Endodermal cell (in vitro differentiated cells): ENCODE data around the gene NFAM1. TPM values are rescaled to one million over a fixed set of nuclear protein-coding genes. Genes with fewer than 3 reads are reported as not detected.

Experiments
- DNase-seq: peaks from one replicate; pipeline ENCODE4 v3.0.0-alpha.2; 2017
- H3K27ac ChIP-seq: 2 replicates; pipeline ENCODE4 v1.5.1; 2013; ENCODE audit warnings: mild to moderate bottlenecking, low read depth, low read length, moderate library complexity
- H3K27me3 ChIP-seq: 2 replicates; pipeline ENCODE4 v1.6.1; 2013; ENCODE audit warnings: mild to moderate bottlenecking, low read length, moderate library complexity; ENCODE audit not compliant: insufficient read depth, control insufficient read depth, poor library complexity, severe bottlenecking
- H3K36me3 ChIP-seq: 2 replicates; pipeline ENCODE4 v1.7.0; 2013; ENCODE audit warnings: mild to moderate bottlenecking, low read length, moderate library complexity; ENCODE audit not compliant: control insufficient read depth, insufficient read depth
- H3K4me1 ChIP-seq: one replicate; pipeline ENCODE4 v1.7.0; 2013; ENCODE audit warnings: low read length; ENCODE audit not compliant: control insufficient read depth, insufficient read depth
- H3K4me3 ChIP-seq: 2 replicates; pipeline ENCODE4 v1.5.1; 2013; ENCODE audit warnings: mild to moderate bottlenecking, low read length, moderate library complexity
- H3K9ac ChIP-seq: 2 replicates; pipeline ENCODE4 v1.6.1; 2013; ENCODE audit warnings: mild to moderate bottlenecking, low read length, moderate library complexity; ENCODE audit not compliant: poor library complexity, severe bottlenecking; ENCODE audit errors: extremely low read depth
- H3K9me3 ChIP-seq: 2 replicates; pipeline ENCODE4 v1.6.1; 2013; ENCODE audit warnings: mild to moderate bottlenecking, low read length, moderate library complexity; ENCODE audit not compliant: control insufficient read depth
- H3K27ac Mint-ChIP-seq: 2 replicates; pipeline ENCODE4 v1.8.0; 2020; ENCODE audit warnings: mixed read lengths
- H3K27me3 Mint-ChIP-seq: 2 replicates; pipeline ENCODE4 v1.8.0; 2021; ENCODE audit warnings: mild to moderate bottlenecking, mixed read lengths; ENCODE audit not compliant: insufficient read depth
- H3K36me3 Mint-ChIP-seq: 2 replicates; pipeline ENCODE4 v1.8.0; 2020; ENCODE audit warnings: low read depth, mixed read lengths
- H3K4me1 Mint-ChIP-seq: 2 replicates; pipeline ENCODE4 v1.8.0; 2020; ENCODE audit warnings: mixed read lengths
- H3K4me3 Mint-ChIP-seq: 2 replicates; pipeline ENCODE4 v1.8.0; 2020; ENCODE audit warnings: mild to moderate bottlenecking, moderate library complexity, mixed read lengths
- H3K9me3 Mint-ChIP-seq: 2 replicates; pipeline ENCODE4 v1.8.0; 2020; ENCODE audit warnings: mild to moderate bottlenecking, mixed read lengths
- CTCF ChIP-seq: fragments of 200-600 bp; sonication (generic); conservative IDR thresholded peaks from 2 replicates; pipeline ENCODE4 v1.5.0; 2021; ENCODE audit warnings: antibody characterized with exemption, mild to moderate bottlenecking
- WGBS, 2 experiments: methylation state at CpG; one replicate each; pipeline versions ENCODE4 v1.1.5 to v1.1.7; 2013; ENCODE audit warnings: missing lambda C conversion rate in 2 of 2, mixed read lengths in 1 of 2; ENCODE audit not compliant: insufficient coverage in 1 of 2, insufficient read length in 1 of 2; 5-methylcytosine and 5-hydroxymethylcytosine counted together
- total RNA-seq, 2 donors: library from RNA; stranded (reverse); fragmentation: NEBNext Ultra II Directional in 1 of 2; extraction: Animal tissue kit (Norgen Biotek cat#: 25700) in 1 of 2; gene quantifications; 2 replicates in 1 of 2; 3 replicates in 1 of 2; pipeline ENCODE4 v1.2.1, GENCODE V29; 2021

The NFAM1 gene
- total RNA-seq, 2 donors from 2014 or later: 0.92 to 1.1 TPM

- DNase-seq: no peak
- peaks cover 8% of the 10 kb centered on the region for H3K27me3 Mint-ChIP-seq
- no peak overlapping the region for H3K27ac Mint-ChIP-seq
- H3K9me3 ChIP-seq: no peaks in the 10 kb centered on the region
- H3K4me3 ChIP-seq: no peak overlapping the region
- no peaks in the 10 kb centered on the region for H3K9me3 Mint-ChIP-seq
- no peaks in the 10 kb centered on the region for H3K4me1 ChIP-seq
- H3K4me3 Mint-ChIP-seq: no peak overlapping the region
- H3K36me3 ChIP-seq: no peaks in the 10 kb centered on the region
- no peak for TF ChIP-seq CTCF
- 79 to 90% methylated on average over 4 to 11 of the region's 11 CpGs for WGBS, 2 experiments
- H3K27me3 ChIP-seq: no peaks in the 10 kb centered on the region
- no peak overlapping the region for H3K9ac ChIP-seq
- H3K36me3 Mint-ChIP-seq: no peaks in the 10 kb centered on the region
- peaks cover 8% of the 10 kb centered on the region for H3K4me1 Mint-ChIP-seq
- H3K27ac ChIP-seq: no peak overlapping the region
Measured at GRCh38 chr22:42417645-42418305, 14.4 kb downstream of the NFAM1 start.

- Mint-ChIP-seq H3K36me3 (no peaks in the 10 kb centered on the region), H3K27ac (no peak overlapping the region), H3K4me3 (no peak overlapping the region), H3K4me1 (peaks cover 16% of the 10 kb centered on the region), H3K27me3 (peaks cover 5% of the 10 kb centered on the region), H3K9me3 (no peaks in the 10 kb centered on the region)
- no peak for DNase-seq
- Histone ChIP-seq H3K27ac (no peak overlapping the region), H3K27me3 (no peaks in the 10 kb centered on the region), H3K9me3 (no peaks in the 10 kb centered on the region), H3K36me3 (no peaks in the 10 kb centered on the region), H3K9ac (no peak overlapping the region), H3K4me1 (no peaks in the 10 kb centered on the region), H3K4me3 (no peak overlapping the region)
- TF ChIP-seq CTCF: no peak
- WGBS, 2 experiments: 93 to 97% methylated on average over 6 to 18 of the region's 18 CpGs
Measured at GRCh38 chr22:42416671-42417230, 15.5 kb downstream of the NFAM1 start.

- TF ChIP-seq CTCF: no peak
- Histone ChIP-seq H3K36me3 (no peaks in the 10 kb centered on the region), H3K9ac (no peak overlapping the region), H3K27ac (no peak overlapping the region), H3K9me3 (no peaks in the 10 kb centered on the region), H3K4me3 (no peak overlapping the region), H3K4me1 (no peaks in the 10 kb centered on the region), H3K27me3 (no peaks in the 10 kb centered on the region)
- H3K9me3 Mint-ChIP-seq: no peaks in the 10 kb centered on the region
- no peak for DNase-seq
- H3K27ac Mint-ChIP-seq: no peak overlapping the region
- peaks cover 16% of the 10 kb centered on the region for H3K4me1 Mint-ChIP-seq
- peaks cover 11% of the 10 kb centered on the region for H3K27me3 Mint-ChIP-seq
- H3K36me3 Mint-ChIP-seq: no peaks in the 10 kb centered on the region
- 85 to 87% methylated on average over 14 to 16 of the region's 17 CpGs for WGBS, 2 experiments
- no peak overlapping the region for H3K4me3 Mint-ChIP-seq
Measured at GRCh38 chr22:42414565-42415303, 17.5 kb downstream of the NFAM1 start.
